PC-9 (cell line): ENCODE results near the gene RASGRF1. TPM values are rescaled to one million over a fixed set of nuclear protein-coding genes. Genes with fewer than 3 reads are reported as not detected.

ENCODE experiments used
- BruUV-seq: library from RNA; stranded (reverse); fragments of 400-500 nt; replicated peaks from 2 replicates; lab custom pipeline; 2021; lab: Mats Ljungman, UMichigan
- CTCF ChIA-PET: fragments of 300-600 bp; sonication (Branson Sonifier 250); formaldehyde crosslinking; loops from one replicate; lab custom pipeline; 2022; ENCODE audit warnings: antibody characterized with exemption; lab: Charles Lee
- POLR2A ChIA-PET: fragments of 300-600 bp; sonication (Branson Sonifier 250); formaldehyde crosslinking; loops from one replicate; lab custom pipeline; 2022; ENCODE audit warnings: antibody characterized with exemption; ENCODE audit not compliant: unreplicated experiment; lab: Charles Lee
- DNase-seq, 2 experiments: peaks; one replicate each; pipeline versions ENCODE4 v3.0.0 to v3.0.0-alpha.2; 2015 to 2022; ENCODE audit warnings: mixed read lengths in 1 of 2
- H2AFZ ChIP-seq: fragments of 200-600 bp; sonication (generic); 2 replicates; pipeline ENCODE4 v1.8.1; 2017; ENCODE audit warnings: antibody characterized with exemption
- H3F3A ChIP-seq: fragments of 200-600 bp; sonication (generic); 2 replicates; pipeline ENCODE4 v1.8.1; 2017; ENCODE audit warnings: antibody characterized with exemption, mild to moderate bottlenecking, low read depth; ENCODE audit not compliant: insufficient read depth
- H3K27ac ChIP-seq: fragments of 200-600 bp; sonication (generic); 2 replicates; pipeline ENCODE4 v1.6.1; 2016; ENCODE audit warnings: mixed run types
- H3K27me3 ChIP-seq: fragments of 200-600 bp; sonication (generic); 2 replicates; pipeline ENCODE4 v1.6.1; 2016; ENCODE audit warnings: low read depth, mixed run types; ENCODE audit not compliant: insufficient read depth
- H3K36me3 ChIP-seq: fragments of 200-600 bp; sonication (generic); 2 replicates; pipeline ENCODE4 v1.6.1; 2016; ENCODE audit warnings: low read depth, mixed run types
- H3K4me1 ChIP-seq: fragments of 200-600 bp; sonication (generic); replicated peaks from 2 replicates; pipeline ENCODE4 v1.6.1; 2016; ENCODE audit warnings: mixed run types; ENCODE audit not compliant: insufficient read depth
- H3K4me2 ChIP-seq: fragments of 200-600 bp; sonication (generic); 2 replicates; pipeline ENCODE4 v1.6.1; 2017; ENCODE audit warnings: mixed run types
- H3K4me3 ChIP-seq: fragments of 200-600 bp; sonication (generic); 2 replicates; pipeline ENCODE4 v1.6.1; 2016; ENCODE audit warnings: mixed run types
- H3K79me2 ChIP-seq: fragments of 200-600 bp; sonication (generic); 2 replicates; pipeline ENCODE4 v1.6.1; 2017; ENCODE audit warnings: low read depth, mixed run types
- H3K9me2 ChIP-seq: fragments of 200-600 bp; sonication (generic); 2 replicates; pipeline ENCODE4 v1.8.1; 2017; ENCODE audit warnings: mild to moderate bottlenecking; ENCODE audit not compliant: insufficient read depth
- H3K9me3 ChIP-seq: fragments of 200-600 bp; sonication (generic); 2 replicates; pipeline ENCODE4 v1.8.1; 2016; ENCODE audit warnings: low read depth; ENCODE audit not compliant: insufficient read depth
- H4K20me1 ChIP-seq: fragments of 200-600 bp; sonication (generic); 2 replicates; pipeline ENCODE4 v1.8.1; 2017; ENCODE audit not compliant: insufficient read depth
- CTCF ChIP-seq: fragments of 200-600 bp; sonication (generic); conservative IDR thresholded peaks from 2 replicates; pipeline ENCODE4 v1.6.1; 2017; ENCODE audit warnings: mixed run types, antibody characterized with exemption, mild to moderate bottlenecking, moderate library complexity
- EZH2 ChIP-seq: fragments of 200-600 bp; sonication (generic); IDR thresholded peaks from 2 replicates; pipeline ENCODE4 v1.8.0; 2017; ENCODE audit warnings: antibody characterized with exemption, low read depth
- intact Hi-C: fragments of 100-400 bp; cut with micrococcal nuclease; formaldehyde crosslinking; loops from one replicate; pipeline ENCODE4 v1.10.0; 2022; ENCODE audit not compliant: unreplicated experiment
- total RNA-seq: library from RNA; stranded (reverse); gene quantifications from 2 replicates; pipeline ENCODE4 v1.2.3, GENCODE V29; 2021

The RASGRF1 gene
- total RNA-seq, 1 experiment from 2014 or later: 6.0 TPM

GRCh38 chr15:78957416-78958093 lies 133.0 kb downstream of the RASGRF1 start:
- no TSS peak for BruUV-seq
- TF ChIP-seq CTCF (no peak), EZH2 (no peak)

DNA sequence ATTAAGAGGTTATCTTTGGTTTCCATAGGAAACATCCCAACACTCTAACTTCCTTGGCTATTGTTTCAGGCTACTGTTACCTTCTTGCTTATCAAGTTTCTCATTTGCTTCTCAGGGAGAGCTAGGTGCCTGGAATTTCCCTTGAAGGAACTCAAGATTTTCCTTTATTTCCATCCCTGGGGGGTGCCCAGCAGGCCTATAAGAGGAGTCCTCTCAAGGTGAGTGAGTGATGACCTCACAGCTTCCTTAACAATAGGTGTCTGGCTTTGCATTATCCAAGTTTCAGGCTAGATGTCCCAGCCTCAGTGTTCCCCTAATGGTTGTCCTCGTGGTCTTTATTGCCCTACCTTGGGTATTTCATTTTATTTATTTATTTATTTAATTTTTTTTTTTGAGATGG lies 133.6 kb downstream of the RASGRF1 start:
- Histone ChIP-seq H3K4me1 (peaks cover 16% of the 10 kb centered on the region), H3F3A (no peaks in the 10 kb centered on the region), H3K4me2 (no peak overlapping the region), H3K36me3 (no peaks in the 10 kb centered on the region), H2AFZ (no peak overlapping the region), H3K27me3 (no peaks in the 10 kb centered on the region), H4K20me1 (no peaks in the 10 kb centered on the region), H3K79me2 (no peaks in the 10 kb centered on the region), H3K4me3 (no peak overlapping the region), H3K27ac (no peak overlapping the region), H3K9me3 (no peaks in the 10 kb centered on the region), H3K9me2 (no peaks in the 10 kb centered on the region)
- no TSS peak for BruUV-seq
- DNase-seq: no peak
- ChIA-PET POLR2A (no interaction called here), CTCF (no interaction called here)
- intact Hi-C loops: no loop called here
- TF ChIP-seq EZH2 (no peak), CTCF (no peak)

More at GRCh38 chr15:78957416-78958093, 133.0 kb downstream of the RASGRF1 start:
- Histone ChIP-seq H3K36me3 (no peaks in the 10 kb centered on the region), H3K9me3 (no peaks in the 10 kb centered on the region), H4K20me1 (no peaks in the 10 kb centered on the region), H3K79me2 (no peaks in the 10 kb centered on the region), H3F3A (no peaks in the 10 kb centered on the region), H2AFZ (no peak overlapping the region), H3K4me1 (peaks cover 10% of the 10 kb centered on the region), H3K4me2 (no peak overlapping the region), H3K9me2 (no peaks in the 10 kb centered on the region), H3K27ac (no peak overlapping the region), H3K27me3 (no peaks in the 10 kb centered on the region), H3K4me3 (no peak overlapping the region)
- no peak for DNase-seq
- ChIA-PET CTCF (no interaction called here), POLR2A (no interaction called here)
- intact Hi-C loops: no loop called here

DNA sequence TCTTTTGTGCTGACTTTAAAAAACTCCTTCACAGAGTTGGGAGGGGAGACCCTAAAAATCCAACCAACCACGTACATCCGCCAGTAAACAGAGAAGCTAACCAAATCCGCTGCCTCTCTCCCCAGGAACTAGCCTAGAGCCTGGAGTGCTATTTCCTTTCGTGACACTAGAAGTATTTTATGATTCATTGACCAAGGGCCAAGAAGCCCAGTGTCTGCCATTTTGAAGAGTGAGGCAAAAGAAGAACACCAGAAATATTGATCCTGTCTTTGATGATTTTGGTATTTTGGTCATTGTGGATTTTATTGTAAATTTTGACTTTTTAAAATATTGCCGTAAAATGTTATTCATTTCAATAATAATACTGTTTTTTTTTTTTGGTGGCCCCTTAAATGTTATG lies 135.2 kb downstream of the RASGRF1 start:
- Histone ChIP-seq H3K4me1 (peaks cover 32% of the 10 kb centered on the region), H3F3A (peaks cover 14% of the 10 kb centered on the region), H3K27me3 (no peaks in the 10 kb centered on the region), H3K36me3 (no peaks in the 10 kb centered on the region), H3K4me3 (no peak overlapping the region), H4K20me1 (no peaks in the 10 kb centered on the region), H3K9me2 (no peaks in the 10 kb centered on the region), H3K4me2 (no peak overlapping the region), H3K9me3 (no peaks in the 10 kb centered on the region), H3K79me2 (no peaks in the 10 kb centered on the region), H3K27ac (no peak overlapping the region), H2AFZ (no peak overlapping the region)
- DNase-seq: no peak
- CTCF ChIA-PET: no interaction called here
- POLR2A ChIA-PET: no interaction called here
- no peak for TF ChIP-seq EZH2
- no peak for TF ChIP-seq CTCF
- intact Hi-C loops: no loop called here
- BruUV-seq: no TSS peak
